Fibroblast of villous mesenchyme (primary cell): ENCODE data around the gene C15orf39. TPM values are rescaled to one million over a fixed set of nuclear protein-coding genes. Genes with fewer than 3 reads are reported as not detected.
"Not testable (repeated sequence)": the region's sequence is repeated elsewhere in the genome, so short reads cannot be mapped to it uniquely, and the experiment has no call there.

Experiments
- DNase-seq: peaks from one replicate; pipeline ENCODE4 v3.0.0-alpha.2; 2010; ENCODE audit warnings: low read depth
- H3K4me3 ChIP-seq: 2 replicates; pipeline ENCODE4 v1.5.1; 2011; ENCODE audit warnings: low read depth, mild to moderate bottlenecking, low read length
- total RNA-seq: library from RNA; depleted of rRNA; stranded (reverse); fragments of >200 nt; gene quantifications from 2 replicates; pipeline ENCODE4 v1.2.3, GENCODE V29; 2012
- TF ChIP-seq, protein P1 (sequence below): IDR thresholded peaks from 2 replicates; pipeline ENCODE4 v1.5.1; 2012; ENCODE audit warnings: low read depth, mild to moderate bottlenecking, low read length; ENCODE audit not compliant: insufficient read depth

Gene C15orf39
- total RNA-seq, 1 donor = 9.1 TPM

- TF ChIP-seq, protein P1, sequence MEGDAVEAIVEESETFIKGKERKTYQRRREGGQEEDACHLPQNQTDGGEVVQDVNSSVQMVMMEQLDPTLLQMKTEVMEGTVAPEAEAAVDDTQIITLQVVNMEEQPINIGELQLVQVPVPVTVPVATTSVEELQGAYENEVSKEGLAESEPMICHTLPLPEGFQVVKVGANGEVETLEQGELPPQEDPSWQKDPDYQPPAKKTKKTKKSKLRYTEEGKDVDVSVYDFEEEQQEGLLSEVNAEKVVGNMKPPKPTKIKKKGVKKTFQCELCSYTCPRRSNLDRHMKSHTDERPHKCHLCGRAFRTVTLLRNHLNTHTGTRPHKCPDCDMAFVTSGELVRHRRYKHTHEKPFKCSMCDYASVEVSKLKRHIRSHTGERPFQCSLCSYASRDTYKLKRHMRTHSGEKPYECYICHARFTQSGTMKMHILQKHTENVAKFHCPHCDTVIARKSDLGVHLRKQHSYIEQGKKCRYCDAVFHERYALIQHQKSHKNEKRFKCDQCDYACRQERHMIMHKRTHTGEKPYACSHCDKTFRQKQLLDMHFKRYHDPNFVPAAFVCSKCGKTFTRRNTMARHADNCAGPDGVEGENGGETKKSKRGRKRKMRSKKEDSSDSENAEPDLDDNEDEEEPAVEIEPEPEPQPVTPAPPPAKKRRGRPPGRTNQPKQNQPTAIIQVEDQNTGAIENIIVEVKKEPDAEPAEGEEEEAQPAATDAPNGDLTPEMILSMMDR = no peak
- DNase-seq = no peak
- H3K4me3 ChIP-seq = no peak overlapping the region
These were observed 22.0 kb downstream of the C15orf39 start for GRCh38 chr15:75223688-75224087.

GRCh38 chr15:75224281-75224680 lies 22.6 kb downstream of the C15orf39 start:
- no peak overlapping the region for H3K4me3 ChIP-seq
- TF ChIP-seq, protein P1 = no peak
- no peak for DNase-seq

DNA sequence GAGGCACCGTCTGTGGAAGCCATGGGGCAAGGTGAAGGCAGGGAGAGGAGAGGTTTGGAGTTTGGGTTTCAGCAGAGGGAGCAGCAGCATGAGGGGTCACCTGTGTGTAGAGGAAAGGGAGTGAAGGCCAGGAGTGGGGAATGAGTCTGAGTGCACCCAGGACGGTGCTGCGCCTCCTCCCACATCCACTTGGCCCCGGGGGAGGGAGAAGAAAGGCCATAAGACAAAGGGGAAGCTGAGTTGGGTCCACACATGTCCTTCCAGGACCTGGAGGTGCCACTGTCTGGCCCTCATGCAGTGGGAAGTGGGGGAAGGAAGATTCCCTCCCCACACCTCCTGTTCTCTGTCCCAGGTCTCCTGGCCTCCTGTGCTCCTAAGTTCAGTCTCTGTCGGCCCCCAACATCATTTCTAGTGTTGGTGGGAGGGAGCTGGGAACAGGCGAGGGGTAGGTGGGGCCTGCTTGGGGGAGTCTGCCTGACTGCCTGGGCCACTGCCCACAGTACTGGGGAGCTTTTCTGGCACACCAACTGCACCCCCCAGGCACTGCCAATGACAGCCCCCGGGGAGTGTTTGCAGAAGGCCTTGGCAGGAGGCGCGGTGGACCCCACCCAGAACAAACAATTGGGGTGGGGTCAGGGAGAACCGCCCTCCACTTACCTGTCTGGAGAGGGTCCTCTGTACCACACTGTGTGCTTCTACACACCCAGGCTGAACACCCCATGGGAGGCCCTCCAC lies 23.6 kb downstream of the C15orf39 start:
- DNase-seq, H3K4me3 ChIP-seq: not testable (repeated sequence)

DNA sequence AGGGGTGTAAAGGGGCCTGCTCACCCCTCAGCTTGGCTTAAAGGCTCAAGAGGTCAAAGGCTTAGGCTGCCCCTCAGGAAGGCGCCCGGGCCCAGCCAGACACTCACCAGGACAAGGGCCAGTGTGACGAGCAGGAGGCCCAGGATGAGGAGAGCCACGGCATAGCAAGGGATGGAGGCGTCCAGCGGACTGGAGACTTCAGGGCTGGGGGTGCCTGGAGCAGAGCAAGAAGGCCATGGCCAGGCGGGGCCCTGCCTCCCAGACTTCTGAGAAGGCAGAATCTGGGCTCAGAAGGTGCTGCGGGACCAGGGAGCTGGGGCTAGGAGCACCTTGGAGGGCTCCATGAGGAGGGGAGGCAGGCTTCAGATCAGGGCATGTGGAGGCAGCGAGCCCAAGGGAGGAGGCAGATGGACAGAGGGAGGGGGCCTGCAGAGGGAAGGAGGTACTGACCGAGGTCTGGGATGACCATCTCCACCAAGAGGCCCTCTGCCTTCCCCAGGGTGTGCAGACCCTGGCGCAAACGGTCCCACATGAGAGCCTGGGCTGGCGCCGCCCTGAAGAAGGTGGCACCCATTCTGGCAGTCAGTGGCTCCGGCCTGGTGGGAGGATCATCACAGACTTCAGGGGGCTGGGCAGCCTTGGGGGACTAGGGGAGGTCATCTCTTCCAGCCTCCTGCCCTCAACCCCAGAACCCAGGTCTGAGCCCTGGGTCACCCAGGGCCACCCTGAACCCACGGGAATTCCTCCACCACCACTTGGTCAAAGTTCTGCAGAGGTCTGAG lies 24.5 kb downstream of the C15orf39 start:
- TF ChIP-seq, protein P1 = no peak
- H3K4me3 ChIP-seq = no peak overlapping the region
- no peak for DNase-seq

DNA sequence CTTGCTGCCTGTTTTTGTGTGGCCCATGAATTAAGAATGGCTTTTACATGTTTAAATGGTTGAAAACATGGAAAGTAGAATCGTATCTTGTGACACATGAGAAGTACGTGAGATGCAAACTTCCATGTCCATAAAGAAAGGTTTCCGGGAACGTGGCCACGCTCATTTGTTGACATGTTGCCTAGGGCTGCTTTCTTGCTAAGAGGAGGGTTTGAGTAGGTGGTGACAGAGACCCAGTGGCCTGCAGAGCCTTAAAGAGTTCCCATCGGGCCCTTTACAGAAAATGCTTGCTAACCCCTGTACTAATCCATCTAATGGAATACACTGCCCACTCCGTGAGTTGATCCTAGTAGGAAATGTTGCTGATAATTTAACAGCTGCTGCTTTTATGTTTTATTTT lies 25.4 kb downstream of the C15orf39 start:
- DNase-seq, H3K4me3 ChIP-seq: not testable (repeated sequence)

GRCh38 chr15:75227663-75228280 lies 26.1 kb downstream of the C15orf39 start:
- DNase-seq = no peak
- no peak overlapping the region for H3K4me3 ChIP-seq
- TF ChIP-seq, protein P1 = no peak

DNA sequence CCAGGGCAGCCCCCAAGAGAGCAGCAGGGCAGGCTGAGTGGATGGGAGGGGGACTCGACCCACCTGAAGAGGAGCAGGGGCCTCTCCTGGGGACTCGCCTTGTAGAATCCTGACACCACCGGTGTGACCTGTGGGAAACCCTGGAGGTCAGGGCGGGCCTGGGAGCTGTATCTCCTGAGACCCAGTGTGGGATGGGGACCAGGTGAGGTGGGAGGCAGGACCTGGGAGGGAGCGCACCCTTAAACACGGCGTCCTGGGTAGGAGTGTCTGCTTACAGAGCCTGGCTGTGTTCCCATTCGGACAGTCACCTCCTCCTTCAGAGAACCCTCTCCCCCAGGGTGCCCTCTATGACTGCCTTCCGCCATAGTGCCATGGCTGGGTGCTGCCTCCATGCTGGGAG lies 27.1 kb downstream of the C15orf39 start:
- no peak for DNase-seq

More for the DNA sequence above, 27.1 kb downstream of the C15orf39 start:
- no peak overlapping the region for H3K4me3 ChIP-seq
- TF ChIP-seq, protein P1 = no peak
